ENCODE measurements around the gene TXNRD1. TPM values are rescaled to one million over a fixed set of nuclear protein-coding genes. Genes with fewer than 3 reads are reported as not detected.

TXNRD1 gene
- polyA plus RNA-seq, 1 donor = 32.7 TPM

DNA sequence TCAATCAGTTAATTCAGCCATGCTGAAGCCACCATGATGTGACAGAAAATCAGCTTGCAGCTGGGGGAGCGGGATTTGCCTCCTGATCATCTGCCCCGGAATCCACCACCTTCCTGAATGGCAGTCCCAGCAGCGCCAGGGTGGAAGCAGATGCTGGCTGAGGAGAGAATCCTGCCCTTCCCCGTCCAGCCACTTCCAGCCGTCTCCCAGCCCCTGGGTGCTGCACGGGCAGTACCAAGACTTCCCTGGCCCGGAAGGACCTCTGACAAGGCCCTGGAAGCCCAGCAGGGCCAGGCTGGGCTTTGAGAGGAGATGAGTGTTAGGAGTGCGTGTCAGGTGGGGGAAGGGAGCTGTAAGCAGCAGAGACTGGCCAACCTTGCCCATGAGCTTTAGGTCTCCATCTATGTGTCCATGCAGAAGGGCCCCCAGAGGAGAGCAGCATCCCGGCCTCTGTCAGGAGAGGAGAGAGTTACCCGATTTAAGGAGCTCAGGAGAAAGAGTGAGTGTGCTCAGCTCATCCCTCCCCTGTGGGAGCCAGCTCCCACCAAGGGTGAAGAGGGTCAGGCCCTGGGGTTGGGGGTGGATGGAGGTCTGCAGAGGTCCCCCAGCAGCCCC, 157.2 kb downstream of the TXNRD1 start:
- no peak for DNase-seq
- H3K4me1 ChIP-seq (ENCODE audit: control insufficient read depth, insufficient read depth, low read length) = no peaks in the 10 kb centered on the region
- WGBS (ENCODE audit: insufficient coverage, low lambda C conversion rate) = no CpG with 5 or more reads among the region's 10 CpGs
- no peaks in the 10 kb centered on the region for H3K36me3 ChIP-seq (ENCODE audit: control insufficient read depth, insufficient read depth, low read length)
- H3K9me3 ChIP-seq (ENCODE audit: control insufficient read depth, low read depth, low read length) = no peaks in the 10 kb centered on the region
- no peak overlapping the region for H3K27ac ChIP-seq (ENCODE audit: low read length)
- no peak overlapping the region for H3K4me3 ChIP-seq (ENCODE audit: low read length)
- H3K27me3 ChIP-seq (ENCODE audit: control insufficient read depth, insufficient read depth, low read length) = no peaks in the 10 kb centered on the region

DNA sequence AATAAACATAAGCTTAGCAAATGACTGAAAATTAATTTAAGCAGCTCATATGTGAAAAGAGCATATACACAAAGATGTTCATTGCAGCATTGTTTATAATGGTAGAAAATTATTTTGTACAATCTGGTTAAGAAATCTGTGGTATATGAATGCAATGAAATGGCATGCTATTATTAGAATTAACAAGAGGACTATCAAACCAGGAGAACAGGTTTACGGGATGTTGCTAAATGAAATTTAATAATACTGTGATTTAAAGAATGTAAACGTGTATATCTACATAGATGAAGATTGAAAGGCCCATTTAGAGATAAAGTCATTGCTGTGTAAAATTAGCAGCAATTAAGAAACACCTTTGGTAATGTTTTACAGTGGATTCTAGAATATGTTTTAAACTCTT, 158.5 kb downstream of the TXNRD1 start:
- Histone ChIP-seq H3K27ac (ENCODE audit: low read length) (no peak overlapping the region), H3K4me1 (ENCODE audit: control insufficient read depth, insufficient read depth, low read length) (no peaks in the 10 kb centered on the region), H3K4me3 (ENCODE audit: low read length) (no peak overlapping the region), H3K36me3 (ENCODE audit: control insufficient read depth, insufficient read depth, low read length) (no peaks in the 10 kb centered on the region), H3K27me3 (ENCODE audit: control insufficient read depth, insufficient read depth, low read length) (peaks cover 2% of the 10 kb centered on the region), H3K9me3 (ENCODE audit: control insufficient read depth, low read depth, low read length) (no peaks in the 10 kb centered on the region)
- DNase-seq = no peak
- 100% methylated on average over 1 of the region's 2 CpGs for WGBS (ENCODE audit: insufficient coverage, low lambda C conversion rate)

- Histone ChIP-seq H3K4me1 (ENCODE audit: control insufficient read depth, insufficient read depth, low read length) (no peaks in the 10 kb centered on the region), H3K27ac (ENCODE audit: low read length) (no peak overlapping the region), H3K4me3 (ENCODE audit: low read length) (no peak overlapping the region), H3K36me3 (ENCODE audit: control insufficient read depth, insufficient read depth, low read length) (no peaks in the 10 kb centered on the region), H3K27me3 (ENCODE audit: control insufficient read depth, insufficient read depth, low read length) (peaks cover 2% of the 10 kb centered on the region), H3K9me3 (ENCODE audit: control insufficient read depth, low read depth, low read length) (no peaks in the 10 kb centered on the region)
- DNase-seq = no peak
- no CpG with 5 or more reads among the region's 6 CpGs for WGBS (ENCODE audit: insufficient coverage, low lambda C conversion rate)
Observed at GRCh38 chr12:104374806-104375205, 159.2 kb downstream of the TXNRD1 start.

- Histone ChIP-seq H3K9me3 (ENCODE audit: control insufficient read depth, low read depth, low read length) (no peaks in the 10 kb centered on the region), H3K4me3 (ENCODE audit: low read length) (no peak overlapping the region), H3K4me1 (ENCODE audit: control insufficient read depth, insufficient read depth, low read length) (no peaks in the 10 kb centered on the region), H3K27me3 (ENCODE audit: control insufficient read depth, insufficient read depth, low read length) (peaks cover 2% of the 10 kb centered on the region), H3K27ac (ENCODE audit: low read length) (no peak overlapping the region), H3K36me3 (ENCODE audit: control insufficient read depth, insufficient read depth, low read length) (no peaks in the 10 kb centered on the region)
- no peak for DNase-seq
- 93% methylated on average over 2 of the region's 4 CpGs for WGBS (ENCODE audit: insufficient coverage, low lambda C conversion rate)
Observed at GRCh38 chr12:104375775-104376174, 160.2 kb downstream of the TXNRD1 start.

DNA sequence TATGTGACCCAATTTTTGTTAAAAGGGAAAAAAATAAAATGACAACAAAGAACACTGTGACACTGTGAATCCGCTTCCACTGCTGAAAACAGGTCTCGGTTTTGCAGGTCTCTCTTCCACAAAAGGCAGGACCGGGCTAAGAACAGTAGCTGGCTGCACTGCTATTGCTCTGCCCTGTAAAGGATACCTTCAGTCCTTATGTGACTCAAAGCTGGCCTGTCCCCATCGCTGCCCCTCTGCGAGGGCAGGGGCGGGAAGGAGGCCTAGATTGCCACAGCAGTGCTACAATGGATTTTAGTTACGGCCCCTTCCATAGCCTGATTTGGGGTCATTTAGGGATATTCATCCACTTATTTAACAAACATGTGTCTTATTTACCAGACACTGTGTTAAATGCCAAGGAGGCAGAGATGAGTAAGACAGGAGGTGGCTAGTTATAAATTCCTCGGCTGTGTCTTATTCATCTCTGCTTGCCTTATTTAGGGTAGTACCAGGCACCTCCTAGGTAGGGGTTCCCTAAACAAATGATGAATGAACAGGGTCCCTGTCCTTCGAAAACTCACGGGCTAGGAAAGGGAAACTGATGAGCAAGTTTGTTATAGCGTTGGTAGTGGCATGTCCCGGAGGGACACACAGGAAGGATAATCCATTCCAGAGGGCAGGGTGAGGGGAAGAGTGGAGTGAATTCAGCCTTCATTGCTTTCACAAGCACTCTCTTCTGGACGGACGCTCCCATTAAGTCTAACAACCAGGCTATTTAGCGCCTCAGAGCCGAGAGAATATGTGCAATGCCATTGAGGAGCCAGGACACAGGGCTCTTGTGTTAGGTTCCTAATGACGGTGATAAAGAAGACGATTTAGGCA, 161.3 kb downstream of the TXNRD1 start:
- Histone ChIP-seq H3K27me3 (ENCODE audit: control insufficient read depth, insufficient read depth, low read length) (peaks cover 5% of the 10 kb centered on the region), H3K36me3 (ENCODE audit: control insufficient read depth, insufficient read depth, low read length) (no peaks in the 10 kb centered on the region), H3K4me1 (ENCODE audit: control insufficient read depth, insufficient read depth, low read length) (no peaks in the 10 kb centered on the region), H3K9me3 (ENCODE audit: control insufficient read depth, low read depth, low read length) (no peaks in the 10 kb centered on the region), H3K4me3 (ENCODE audit: low read length) (no peak overlapping the region), H3K27ac (ENCODE audit: low read length) (no peak overlapping the region)
- 80% methylated on average over 1 of the region's 18 CpGs for WGBS (ENCODE audit: insufficient coverage, low lambda C conversion rate)
- no peak for DNase-seq

DNA sequence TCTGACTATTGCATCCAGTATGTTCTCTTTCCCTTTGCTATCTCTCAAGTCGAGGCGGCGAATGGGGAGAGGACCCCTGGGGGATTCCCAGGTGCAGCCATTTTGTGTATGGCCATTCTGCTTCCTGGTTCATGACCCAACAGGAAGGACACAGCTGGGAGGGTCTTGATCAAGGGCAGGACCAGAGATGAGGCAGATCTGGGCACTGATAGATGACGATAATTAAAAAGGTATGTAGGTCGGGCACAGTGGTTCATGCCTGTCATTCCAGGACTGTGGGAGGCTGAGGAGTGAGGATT, 161.9 kb downstream of the TXNRD1 start:
- Histone ChIP-seq H3K36me3 (ENCODE audit: control insufficient read depth, insufficient read depth, low read length) (no peaks in the 10 kb centered on the region), H3K27me3 (ENCODE audit: control insufficient read depth, insufficient read depth, low read length) (peaks cover 5% of the 10 kb centered on the region), H3K9me3 (ENCODE audit: control insufficient read depth, low read depth, low read length) (no peaks in the 10 kb centered on the region), H3K4me1 (ENCODE audit: control insufficient read depth, insufficient read depth, low read length) (no peaks in the 10 kb centered on the region), H3K4me3 (ENCODE audit: low read length) (no peak overlapping the region), H3K27ac (ENCODE audit: low read length) (no peak overlapping the region)
- no CpG with 5 or more reads among the region's 5 CpGs for whole genome bisulfite sequencing (ENCODE audit: insufficient coverage, low lambda C conversion rate)
- no peak for DNase-seq

DNA sequence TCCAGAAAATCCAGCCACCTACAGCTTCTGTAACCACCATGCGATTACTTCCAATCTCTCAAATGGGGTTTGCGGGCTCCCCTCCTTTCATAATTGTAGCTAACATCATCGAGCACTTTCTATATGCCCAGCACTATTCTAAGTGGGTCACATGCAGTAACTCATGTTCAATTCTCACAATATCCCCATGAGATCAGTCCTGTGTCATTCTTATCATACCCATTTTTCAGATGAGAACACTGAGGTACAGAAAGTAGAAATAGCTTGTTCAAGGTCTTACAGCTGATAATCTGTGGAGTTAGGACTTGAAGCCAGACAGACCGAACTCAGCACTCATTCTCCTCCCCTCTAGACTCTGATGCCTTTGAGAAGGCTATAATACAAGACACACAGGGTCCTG, 162.8 kb downstream of the TXNRD1 start:
- no peak for DNase-seq
- WGBS (ENCODE audit: insufficient coverage, low lambda C conversion rate) = no CpG with 5 or more reads among the region's 4 CpGs
- H3K36me3 ChIP-seq (ENCODE audit: control insufficient read depth, insufficient read depth, low read length) = no peaks in the 10 kb centered on the region
- H3K4me1 ChIP-seq (ENCODE audit: control insufficient read depth, insufficient read depth, low read length) = no peaks in the 10 kb centered on the region
- H3K9me3 ChIP-seq (ENCODE audit: control insufficient read depth, low read depth, low read length) = no peaks in the 10 kb centered on the region
- H3K27ac ChIP-seq (ENCODE audit: low read length) = no peak overlapping the region
- peaks cover 5% of the 10 kb centered on the region for H3K27me3 ChIP-seq (ENCODE audit: control insufficient read depth, insufficient read depth, low read length)
- no peak overlapping the region for H3K4me3 ChIP-seq (ENCODE audit: low read length)

DNA sequence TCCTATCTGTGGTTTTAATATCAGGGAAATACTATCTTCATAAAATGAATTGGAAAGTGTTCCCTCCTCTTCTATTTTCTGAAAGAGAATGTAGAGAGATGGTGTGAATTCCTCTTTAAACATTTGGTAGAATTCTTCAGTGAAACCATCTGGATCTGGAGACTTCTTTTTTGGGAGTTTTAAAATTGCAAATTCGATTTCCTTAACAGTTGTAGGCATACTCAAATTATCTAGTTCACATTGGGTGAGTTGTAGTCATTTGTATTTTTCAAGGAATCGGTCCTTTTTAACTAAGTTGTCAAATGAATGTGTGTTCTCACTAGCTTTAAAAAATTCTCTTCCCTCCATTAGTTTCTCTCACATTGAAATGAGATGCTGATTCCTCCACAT, 165.8 kb downstream of the TXNRD1 start:
- Histone ChIP-seq H3K4me1 (ENCODE audit: control insufficient read depth, insufficient read depth, low read length) (no peaks in the 10 kb centered on the region), H3K27me3 (ENCODE audit: control insufficient read depth, insufficient read depth, low read length) (peaks cover 5% of the 10 kb centered on the region), H3K27ac (ENCODE audit: low read length) (no peak overlapping the region), H3K9me3 (ENCODE audit: control insufficient read depth, low read depth, low read length) (no peaks in the 10 kb centered on the region), H3K4me3 (ENCODE audit: low read length) (no peak overlapping the region), H3K36me3 (ENCODE audit: control insufficient read depth, insufficient read depth, low read length) (no peaks in the 10 kb centered on the region)
- no peak for DNase-seq
- no CpG with 5 or more reads among the region's 2 CpGs for WGBS (ENCODE audit: insufficient coverage, low lambda C conversion rate)

GRCh38 chr12:104381731-104382480, 166.3 kb downstream of the TXNRD1 start:
- H3K4me1 ChIP-seq (ENCODE audit: control insufficient read depth, insufficient read depth, low read length) = no peaks in the 10 kb centered on the region
- H3K36me3 ChIP-seq (ENCODE audit: control insufficient read depth, insufficient read depth, low read length) = no peaks in the 10 kb centered on the region
- no peak overlapping the region for H3K4me3 ChIP-seq (ENCODE audit: low read length)
- no CpG with 5 or more reads among the region's 18 CpGs for WGBS (ENCODE audit: insufficient coverage, low lambda C conversion rate)
- no peaks in the 10 kb centered on the region for H3K9me3 ChIP-seq (ENCODE audit: control insufficient read depth, low read depth, low read length)
- peak; percentile 53 to 59 for DNase-seq
- peaks cover 5% of the 10 kb centered on the region for H3K27me3 ChIP-seq (ENCODE audit: control insufficient read depth, insufficient read depth, low read length)
- H3K27ac ChIP-seq (ENCODE audit: low read length) = no peak overlapping the region

GRCh38 chr12:104384141-104384880, 168.7 kb downstream of the TXNRD1 start:
- Histone ChIP-seq H3K27ac (ENCODE audit: low read length) (no peak overlapping the region), H3K4me1 (ENCODE audit: control insufficient read depth, insufficient read depth, low read length) (no peaks in the 10 kb centered on the region), H3K36me3 (ENCODE audit: control insufficient read depth, insufficient read depth, low read length) (no peaks in the 10 kb centered on the region), H3K27me3 (ENCODE audit: control insufficient read depth, insufficient read depth, low read length) (peaks cover 3% of the 10 kb centered on the region), H3K4me3 (ENCODE audit: low read length) (no peak overlapping the region), H3K9me3 (ENCODE audit: control insufficient read depth, low read depth, low read length) (no peaks in the 10 kb centered on the region)
- WGBS (ENCODE audit: insufficient coverage, low lambda C conversion rate) = no CpG with 5 or more reads among the region's 6 CpGs
- peak in 1 of 2 donors; percentile 16 for DNase-seq
